Liver (tissue), 3 donors: ENCODE results near the gene P4HA2.

Source experiments
- CTCF ChIP-seq: fragments of 150-350 bp; IDR thresholded peaks from 2 replicates; pipeline ENCODE4 v1.5.1; 2017; ENCODE audit warnings: improper control_type of control experiment, low read depth, low read length; ENCODE audit not compliant: missing input control
- GABPA ChIP-seq, 2 donors: IDR thresholded peaks in 1 of 2; conservative IDR thresholded peaks in 1 of 2; 2 replicates each; pipeline ENCODE4 v1.6.1; 2016; ENCODE audit warnings: antibody characterized with exemption in 2 of 2, mild to moderate bottlenecking in 1 of 2, moderate library complexity in 1 of 2
- REST ChIP-seq: IDR thresholded peaks from 2 replicates; pipeline ENCODE4 v1.6.1; 2016; ENCODE audit warnings: antibody characterized with exemption, mild to moderate bottlenecking
- donor health status: healthy.
- donor health status: healthy.

- TF ChIP-seq GABPA (IDR thresholded peaks at IDR 0.05 in 1 of 2, conservative IDR thresholded peaks at IDR 0.05 in 1 of 2): no peak
- no peak for TF ChIP-seq REST
- TF ChIP-seq CTCF: no peak
Measured at GRCh38 chr5:132177691-132178149, 49.9 kb downstream of the P4HA2 start.
